Chondrocyte (in vitro differentiated cells): Measurements from ENCODE around the gene PTTG1. TPM values are rescaled to one million over a fixed set of nuclear protein-coding genes. Genes with fewer than 3 reads are reported as not detected.

Experiments
- DNase-seq: peaks from one replicate; pipeline ENCODE4 v3.0.0; 2021; ENCODE audit warnings: mixed read lengths, low spot score
- H3K27ac Mint-ChIP-seq: one replicate; pipeline ENCODE4 v1.8.0; 2021; ENCODE audit warnings: mild to moderate bottlenecking, moderate library complexity, mixed read lengths; ENCODE audit not compliant: unreplicated experiment
- H3K27me3 Mint-ChIP-seq: 2 replicates; pipeline ENCODE4 v1.8.0; 2021; ENCODE audit warnings: low read depth, mixed read lengths
- H3K36me3 Mint-ChIP-seq: 2 replicates; pipeline ENCODE4 v1.8.0; 2021; ENCODE audit warnings: low read depth, mixed read lengths
- H3K4me1 Mint-ChIP-seq: 2 replicates; pipeline ENCODE4 v1.8.0; 2021; ENCODE audit warnings: low read depth, mild to moderate bottlenecking, mixed read lengths
- H3K4me3 Mint-ChIP-seq: one replicate; pipeline ENCODE4 v1.8.0; 2021; ENCODE audit warnings: mild to moderate bottlenecking, moderate library complexity, mixed read lengths; ENCODE audit not compliant: unreplicated experiment
- H3K9me3 Mint-ChIP-seq: 2 replicates; pipeline ENCODE4 v1.8.0; 2021; ENCODE audit warnings: low read depth, mixed read lengths
- CTCF ChIP-seq: fragments of 200-600 bp; sonication (generic); IDR thresholded peaks from 2 replicates; pipeline ENCODE4 v1.5.0; 2021; ENCODE audit warnings: antibody characterized with exemption, mild to moderate bottlenecking, moderate library complexity
- total RNA-seq: library from RNA; stranded (reverse); gene quantifications from 3 replicates; pipeline ENCODE4 v1.2.1, GENCODE V29; 2021

Gene PTTG1
- total RNA-seq, 1 donor from 2014 or later, result 15.5 TPM

GRCh38 chr5:160385496-160385895, 36.2 kb upstream of the PTTG1 start:
- Mint-ChIP-seq H3K27ac (no peak overlapping the region), H3K27me3 (no peaks in the 10 kb centered on the region), H3K4me1 (no peaks in the 10 kb centered on the region), H3K36me3 (peaks cover 10% of the 10 kb centered on the region), H3K4me3 (no peak overlapping the region), H3K9me3 (peaks cover 10% of the 10 kb centered on the region)
- no peak for TF ChIP-seq CTCF
- DNase-seq, result no peak

GRCh38 chr5:160387445-160387844, 34.2 kb upstream of the PTTG1 start:
- no peak for DNase-seq
- Mint-ChIP-seq H3K9me3 (peaks cover 10% of the 10 kb centered on the region), H3K36me3 (peaks cover 12% of the 10 kb centered on the region), H3K27ac (no peak overlapping the region), H3K4me1 (no peaks in the 10 kb centered on the region), H3K4me3 (no peak overlapping the region), H3K27me3 (no peaks in the 10 kb centered on the region)
- TF ChIP-seq CTCF, result no peak

- no peaks in the 10 kb centered on the region for H3K27me3 Mint-ChIP-seq
- H3K9me3 Mint-ChIP-seq, result peaks cover 10% of the 10 kb centered on the region
- H3K4me3 Mint-ChIP-seq, result no peak overlapping the region
- peak; percentile 86 for TF ChIP-seq CTCF
- H3K27ac Mint-ChIP-seq, result no peak overlapping the region
- H3K36me3 Mint-ChIP-seq, result peaks cover 12% of the 10 kb centered on the region
- no peak for DNase-seq
- peaks cover 1% of the 10 kb centered on the region for H3K4me1 Mint-ChIP-seq
These were observed 30.6 kb upstream of the PTTG1 start for GRCh38 chr5:160390787-160391696.

- Mint-ChIP-seq H3K4me1 (peaks cover 28% of the 10 kb centered on the region), H3K27ac (no peak overlapping the region)
These were observed 26.5 kb upstream of the PTTG1 start for GRCh38 chr5:160395111-160395510.

GRCh38 chr5:160397492-160397891, 24.2 kb upstream of the PTTG1 start:
- H3K4me1 Mint-ChIP-seq, result peaks cover 34% of the 10 kb centered on the region
- no peaks in the 10 kb centered on the region for H3K36me3 Mint-ChIP-seq
- H3K9me3 Mint-ChIP-seq, result no peaks in the 10 kb centered on the region
- H3K4me3 Mint-ChIP-seq, result no peak overlapping the region
- TF ChIP-seq CTCF, result no peak
- no peak for DNase-seq
- no peak overlapping the region for H3K27ac Mint-ChIP-seq
- H3K27me3 Mint-ChIP-seq, result no peaks in the 10 kb centered on the region

More at GRCh38 chr5:160395111-160395510, 26.5 kb upstream of the PTTG1 start:
- H3K9me3 Mint-ChIP-seq, result no peaks in the 10 kb centered on the region
- DNase-seq, result no peak
- no peak overlapping the region for H3K4me3 Mint-ChIP-seq
- H3K27me3 Mint-ChIP-seq, result no peaks in the 10 kb centered on the region
- H3K36me3 Mint-ChIP-seq, result peaks cover 2% of the 10 kb centered on the region
- TF ChIP-seq CTCF, result no peak
